ENCODE measurements around the gene ADGRA1. TPM values are rescaled to one million over a fixed set of nuclear protein-coding genes. Genes with fewer than 3 reads are reported as not detected.

ADGRA1 gene
- total RNA-seq, 1 donor from 2014 or later: 0.99 TPM

- DNase-seq (ENCODE audit: extremely low spot score, unreplicated experiment): no peak
- no peaks in the 10 kb centered on the region for H3K9me3 Mint-ChIP-seq
- no peak overlapping the region for H3K27ac Mint-ChIP-seq
- H3K36me3 Mint-ChIP-seq: no peaks in the 10 kb centered on the region
- no peak for TF ChIP-seq CTCF (conservative IDR thresholded peaks at IDR 0.05)
- H3K4me3 Mint-ChIP-seq: no peak overlapping the region
- H3K4me1 Mint-ChIP-seq (ENCODE audit: unreplicated experiment): peaks cover 5% of the 10 kb centered on the region
- H3K27me3 Mint-ChIP-seq: peaks cover 4% of the 10 kb centered on the region
These were observed 16.0 kb upstream of the ADGRA1 start for GRCh38 chr10:133071733-133072132.

GRCh38 chr10:133072196-133072595 is 15.5 kb upstream of the ADGRA1 start:
- Mint-ChIP-seq H3K27me3 (peaks cover 1% of the 10 kb centered on the region), H3K36me3 (no peaks in the 10 kb centered on the region), H3K4me1 (ENCODE audit: unreplicated experiment) (peaks cover 5% of the 10 kb centered on the region), H3K9me3 (no peaks in the 10 kb centered on the region), H3K4me3 (no peak overlapping the region), H3K27ac (no peak overlapping the region)
- no peak for TF ChIP-seq CTCF (conservative IDR thresholded peaks at IDR 0.05)
- no peak for DNase-seq (ENCODE audit: extremely low spot score, unreplicated experiment)

- DNase-seq (ENCODE audit: extremely low spot score, unreplicated experiment): no peak
- H3K4me3 Mint-ChIP-seq: no peak overlapping the region
- H3K27me3 Mint-ChIP-seq: no peaks in the 10 kb centered on the region
- TF ChIP-seq CTCF (conservative IDR thresholded peaks at IDR 0.05): no peak
- H3K4me1 Mint-ChIP-seq (ENCODE audit: unreplicated experiment): peaks cover 5% of the 10 kb centered on the region
- H3K27ac Mint-ChIP-seq: no peak overlapping the region
- H3K9me3 Mint-ChIP-seq: no peaks in the 10 kb centered on the region
- H3K36me3 Mint-ChIP-seq: no peaks in the 10 kb centered on the region
These were observed 14.9 kb upstream of the ADGRA1 start for GRCh38 chr10:133072720-133073390.

- TF ChIP-seq CTCF (conservative IDR thresholded peaks at IDR 0.05): no peak
- Mint-ChIP-seq H3K36me3 (no peaks in the 10 kb centered on the region), H3K9me3 (no peaks in the 10 kb centered on the region), H3K27me3 (no peaks in the 10 kb centered on the region), H3K4me1 (ENCODE audit: unreplicated experiment) (peaks cover 1% of the 10 kb centered on the region), H3K27ac (no peak overlapping the region), H3K4me3 (no peak overlapping the region)
- no peak for DNase-seq (ENCODE audit: extremely low spot score, unreplicated experiment)
These were observed 12.2 kb upstream of the ADGRA1 start for GRCh38 chr10:133075346-133076137.

- H3K27me3 Mint-ChIP-seq: peaks cover 3% of the 10 kb centered on the region
- no peak overlapping the region for H3K4me3 Mint-ChIP-seq
- H3K36me3 Mint-ChIP-seq: no peaks in the 10 kb centered on the region
- no peak for TF ChIP-seq CTCF (conservative IDR thresholded peaks at IDR 0.05)
- H3K27ac Mint-ChIP-seq: no peak overlapping the region
- H3K9me3 Mint-ChIP-seq: no peaks in the 10 kb centered on the region
- no peaks in the 10 kb centered on the region for H3K4me1 Mint-ChIP-seq (ENCODE audit: unreplicated experiment)
- no peak for DNase-seq (ENCODE audit: extremely low spot score, unreplicated experiment)
These were observed 11.3 kb upstream of the ADGRA1 start for GRCh38 chr10:133076274-133077038.

Measured in type B pancreatic cell (in vitro differentiated cells).